Activated CD8-positive, alpha-beta memory T cell treated with anti-CD3 and anti-CD28 coated beads, Interleukin-2, amount 50 U/mL, for 48 hours (primary cell): Measurements from ENCODE around the gene RAP1GAP.

Experiments used
- DNase-seq: peaks from one replicate; pipeline ENCODE4 v3.0.0-alpha.2; 2020

RAP1GAP gene

GRCh38 chr1:21607549-21608529 lies 61.3 kb downstream of the RAP1GAP start:
- peak; percentile 78 for DNase-seq

GRCh38 chr1:21605964-21606705 lies 63.0 kb downstream of the RAP1GAP start:
- DNase-seq: no peak

DNA sequence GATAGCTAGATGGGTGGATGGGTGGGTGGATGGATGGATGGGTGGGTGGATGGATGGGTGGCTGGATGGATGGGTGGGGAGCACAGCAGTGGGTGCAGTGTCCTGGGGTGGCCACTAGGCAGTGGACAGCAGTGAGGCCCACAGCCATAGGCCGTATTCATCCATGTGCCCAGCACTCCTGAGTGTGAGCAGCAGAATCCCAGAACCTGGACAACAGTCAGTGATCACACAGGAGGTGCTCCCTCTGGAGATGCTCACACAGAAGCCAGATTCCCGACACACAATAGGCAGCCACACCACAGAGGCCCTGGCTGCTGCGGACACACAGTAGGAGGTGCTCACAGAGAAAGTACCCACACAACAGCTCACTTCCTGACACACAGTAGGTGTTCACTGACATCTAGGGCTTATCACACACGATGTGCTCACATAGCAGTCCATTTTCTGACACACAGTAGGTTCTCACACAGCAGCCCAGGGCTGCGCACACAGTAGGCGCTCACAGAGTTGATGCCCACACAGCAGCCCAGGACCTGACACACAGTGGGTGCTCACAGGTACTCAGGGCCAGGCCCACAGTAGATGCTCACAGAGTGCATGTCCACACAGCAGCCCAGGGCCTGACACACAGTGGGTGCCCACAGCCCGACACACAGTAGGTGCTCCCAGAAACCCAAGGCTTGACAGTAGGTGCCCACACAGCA lies 64.0 kb downstream of the RAP1GAP start:
- no peak for DNase-seq

DNA sequence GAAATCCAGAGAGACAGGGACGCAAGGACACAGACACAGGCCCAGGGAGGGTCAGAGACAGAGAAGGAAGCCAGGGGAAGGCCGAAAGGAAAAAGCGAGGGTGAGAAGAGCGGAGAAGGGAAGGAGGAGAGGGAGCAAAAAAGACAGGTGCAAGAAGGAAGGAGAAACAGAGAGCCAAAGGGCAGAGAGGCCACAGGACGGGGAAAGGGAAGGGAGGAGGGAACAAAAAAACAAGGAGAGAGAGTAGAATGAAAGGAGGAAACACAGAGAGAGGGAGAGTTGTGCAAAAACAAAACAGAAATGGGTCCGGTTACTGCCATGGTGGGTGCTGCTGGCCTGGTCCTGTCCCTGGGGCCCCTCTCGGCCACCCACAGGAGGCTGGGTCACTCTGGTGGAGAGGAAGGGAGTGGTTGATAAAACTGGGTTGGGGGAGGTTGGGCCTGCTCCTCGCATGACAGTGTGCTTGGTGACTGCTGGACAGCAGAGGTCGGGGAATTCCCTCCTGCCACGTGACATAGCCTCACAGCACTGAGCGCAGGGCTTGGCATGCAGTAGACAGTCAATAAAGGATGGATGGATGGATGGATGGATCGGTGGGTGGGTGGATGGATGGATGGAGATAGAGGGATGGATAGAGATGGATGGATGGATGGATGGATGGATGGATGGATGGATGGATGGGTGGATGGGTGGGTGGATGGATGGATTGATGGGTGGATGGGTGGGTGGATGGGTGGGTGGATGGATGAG lies 64.8 kb downstream of the RAP1GAP start:
- DNase-seq: no peak

GRCh38 chr1:21603177-21604138 lies 65.7 kb downstream of the RAP1GAP start:
- no peak for DNase-seq

- no peak for DNase-seq
Measured at GRCh38 chr1:21601278-21602048, 67.7 kb downstream of the RAP1GAP start.

GRCh38 chr1:21599402-21599801 lies 69.8 kb downstream of the RAP1GAP start:
- no peak for DNase-seq

DNA sequence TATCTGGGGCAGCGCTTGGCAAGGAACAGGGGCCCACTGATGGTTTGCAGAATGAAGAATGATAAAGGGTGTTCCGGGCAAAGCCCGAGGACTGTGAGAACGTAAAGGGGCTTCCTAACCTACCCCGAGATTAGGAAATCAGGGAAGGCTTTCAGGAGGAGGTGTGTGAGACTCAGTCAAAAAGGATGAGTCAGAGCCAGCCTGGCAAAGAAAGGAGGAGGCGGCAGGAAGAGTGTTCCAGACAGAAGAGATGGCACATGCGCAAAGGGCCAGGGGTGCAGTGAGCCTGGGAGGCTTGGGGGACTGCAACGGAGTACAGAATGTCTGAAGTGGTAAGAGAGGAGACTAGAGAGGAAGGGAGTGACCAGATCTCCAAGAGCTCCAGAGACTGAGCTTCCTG lies 70.3 kb downstream of the RAP1GAP start:
- no peak for DNase-seq

DNA sequence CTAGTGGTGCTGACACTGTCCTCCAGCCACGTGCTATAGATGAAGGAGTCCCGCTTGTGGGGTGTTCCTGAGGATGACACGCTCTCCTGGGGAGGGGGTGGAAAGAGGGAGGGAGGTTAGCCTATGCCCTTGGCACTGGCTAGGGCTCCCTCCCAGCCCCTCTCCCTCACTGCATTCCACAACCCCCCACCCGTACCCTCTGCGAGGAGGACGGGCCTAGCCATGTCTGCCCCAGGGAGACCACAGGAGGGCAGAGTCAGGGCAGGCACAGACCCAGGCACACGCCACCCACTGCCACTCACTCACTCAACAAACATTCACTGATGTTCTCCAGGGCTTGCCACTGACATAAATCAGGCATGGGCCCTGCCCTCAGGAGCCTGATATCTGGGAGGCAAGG lies 70.7 kb downstream of the RAP1GAP start:
- DNase-seq: no peak

DNA sequence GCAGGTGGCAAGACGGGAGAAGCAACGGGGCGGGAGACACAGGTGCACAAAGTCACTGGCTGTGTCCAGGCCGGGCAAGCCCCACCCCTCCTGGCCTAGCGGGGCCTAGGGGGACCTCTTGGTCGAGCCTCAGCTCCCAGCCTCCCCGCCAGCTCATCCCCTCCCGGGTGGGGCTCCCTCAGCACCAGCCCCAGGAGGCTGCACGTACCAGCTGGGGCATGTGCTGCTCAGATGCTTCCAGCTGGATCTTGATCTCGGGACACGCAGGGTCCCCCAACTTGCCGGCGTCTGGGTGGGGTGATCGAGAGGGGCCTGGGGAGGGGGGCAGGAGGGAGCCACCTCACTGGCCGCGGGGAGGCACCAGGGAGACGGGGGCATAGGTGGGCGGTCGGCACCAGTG lies 71.4 kb downstream of the RAP1GAP start:
- no peak for DNase-seq

GRCh38 chr1:21596628-21597027 lies 72.5 kb downstream of the RAP1GAP start:
- DNase-seq: no peak

GRCh38 chr1:21596174-21596573 lies 73.0 kb downstream of the RAP1GAP start:
- no peak for DNase-seq

DNA sequence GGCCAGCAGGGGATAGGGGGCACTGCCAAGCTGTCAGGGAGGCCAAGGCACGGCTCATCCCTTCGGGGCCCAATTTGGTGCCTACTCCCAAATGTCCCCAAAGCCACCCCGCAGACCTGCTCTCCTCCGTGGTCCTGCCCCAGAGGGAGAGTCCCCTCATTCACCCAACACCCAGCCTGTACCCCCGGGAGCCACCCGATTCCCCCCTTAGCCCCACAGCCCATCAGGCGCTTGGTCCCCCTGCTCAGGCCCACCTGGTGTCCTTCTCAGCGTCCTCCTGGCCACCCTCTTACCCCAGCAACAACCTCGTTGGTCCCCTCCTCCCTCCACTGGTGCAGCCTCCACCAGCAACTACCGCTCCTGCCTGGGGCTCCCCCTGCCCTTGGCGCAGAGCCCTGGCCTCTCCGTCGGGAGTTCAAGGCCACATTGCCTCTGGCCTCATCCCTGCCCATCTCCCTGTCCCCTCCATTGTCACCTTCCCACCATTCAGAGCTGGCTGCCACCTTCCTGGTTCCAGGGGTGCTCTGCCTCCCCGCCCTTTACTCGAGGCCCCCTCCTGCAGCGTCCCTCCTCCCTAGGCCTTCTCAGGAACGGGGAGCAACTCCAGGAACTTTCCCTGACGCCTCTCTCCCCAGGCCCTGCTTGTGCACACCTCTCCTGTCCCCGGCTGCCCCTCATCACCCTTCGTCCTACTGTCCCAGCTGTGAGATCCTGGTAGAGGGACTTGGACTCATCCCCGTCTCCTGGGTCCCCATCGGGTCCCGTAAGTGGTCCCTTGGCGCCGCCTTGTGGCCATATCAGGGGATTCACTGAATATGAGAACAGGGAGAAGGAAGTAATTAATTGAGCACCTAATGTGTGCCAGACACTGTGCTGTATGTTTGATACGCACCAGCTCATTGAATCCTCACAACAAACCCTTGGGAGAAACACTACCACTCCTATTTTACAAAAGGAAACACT lies 73.9 kb downstream of the RAP1GAP start:
- peak; percentile 89 for DNase-seq

- no peak for DNase-seq
Measured at GRCh38 chr1:21594501-21594900, 74.7 kb downstream of the RAP1GAP start.

- DNase-seq: no peak
Measured at GRCh38 chr1:21593231-21593630, 75.9 kb downstream of the RAP1GAP start.

DNA sequence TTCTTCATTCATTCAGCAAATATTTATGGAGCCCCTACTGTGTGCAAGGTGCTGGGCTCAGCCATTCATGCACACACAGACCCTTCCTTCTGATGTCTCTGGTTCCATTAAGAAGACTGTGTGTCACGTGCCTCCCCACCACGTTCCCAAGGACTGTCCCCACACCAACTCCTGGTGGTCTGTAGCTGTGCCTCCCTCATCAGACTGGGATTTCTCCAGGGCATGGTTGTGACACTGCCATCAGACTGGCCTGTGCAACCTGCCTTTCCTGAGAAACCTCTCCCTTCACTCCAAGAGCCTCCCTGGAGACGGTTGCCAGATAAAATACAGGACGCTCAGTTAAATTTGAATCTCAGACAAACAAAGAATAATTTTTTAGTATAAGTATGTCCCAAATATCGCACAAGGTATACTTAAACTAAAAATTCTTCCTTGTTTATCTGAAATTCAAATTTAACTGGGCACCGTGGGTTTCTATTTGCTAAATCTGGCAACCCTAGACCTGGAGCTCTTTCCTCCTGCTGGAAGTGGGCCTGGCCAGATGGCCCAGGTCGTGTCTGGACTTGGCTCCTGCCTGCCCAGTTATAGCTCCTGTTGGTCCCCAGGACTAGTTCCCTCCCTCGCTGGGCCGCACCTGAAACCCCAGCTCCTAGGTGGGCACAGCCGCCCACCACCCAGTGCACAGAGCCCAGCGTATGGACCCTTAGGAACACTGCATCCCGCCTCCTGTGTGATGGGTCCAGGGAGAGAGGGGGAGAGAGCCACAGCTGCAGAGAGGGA lies 76.9 kb downstream of the RAP1GAP start:
- no peak for DNase-seq

DNA sequence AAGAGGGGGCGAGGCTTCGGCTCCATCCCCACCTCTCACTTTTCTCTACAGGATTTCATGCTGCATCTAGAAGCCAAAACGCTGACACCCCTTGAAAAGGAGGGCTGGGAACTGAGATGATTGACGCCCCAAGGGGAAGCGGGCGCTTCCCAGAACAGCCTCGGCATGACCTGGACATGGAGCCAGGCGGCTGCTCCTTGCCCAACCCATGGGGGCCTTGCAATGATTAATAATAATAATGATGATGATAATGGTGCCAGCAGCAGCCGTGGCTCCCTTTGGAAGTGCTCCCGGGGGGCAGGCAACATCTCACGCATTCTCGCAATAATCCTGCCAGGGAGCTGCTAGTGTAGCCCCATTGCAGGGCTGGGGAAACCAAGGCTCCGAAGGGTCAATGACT lies 78.2 kb downstream of the RAP1GAP start:
- DNase-seq: no peak

DNA sequence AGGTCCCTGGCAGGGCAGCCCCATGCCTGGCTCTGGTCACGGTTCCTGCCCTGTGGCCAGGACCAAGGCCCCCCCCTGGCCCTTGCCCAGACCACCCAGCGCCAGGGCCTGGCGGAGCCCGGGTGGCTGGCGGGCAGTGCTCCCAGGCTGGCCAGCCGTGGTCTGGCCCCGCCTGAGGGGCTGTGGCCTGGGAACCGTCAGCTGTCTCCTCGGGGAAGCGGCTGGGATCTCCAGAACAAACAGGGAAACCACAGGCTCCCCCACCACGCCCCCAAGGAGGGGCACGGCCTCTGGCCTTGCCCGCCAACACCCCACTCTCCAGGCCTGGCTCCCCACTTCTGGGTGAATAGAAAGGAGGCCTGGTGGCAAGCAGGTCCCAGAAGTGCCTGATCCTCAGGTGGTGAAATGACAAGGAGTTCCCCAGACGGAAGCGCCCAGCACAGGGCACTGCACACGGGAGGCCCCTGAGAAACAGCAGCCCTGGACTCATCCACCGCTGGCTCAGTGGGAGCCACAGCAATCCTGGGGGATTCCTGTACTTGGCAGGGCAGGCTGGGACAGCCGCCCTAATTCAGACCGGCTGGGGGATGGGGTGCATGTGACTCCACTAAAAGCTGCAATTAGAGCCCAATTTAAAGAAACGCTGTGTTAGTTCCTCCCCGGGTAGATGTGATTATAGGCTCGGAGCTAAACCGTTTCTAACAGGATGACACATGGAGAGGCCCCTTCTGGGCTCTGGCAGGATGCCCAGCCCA lies 78.9 kb downstream of the RAP1GAP start:
- no peak for DNase-seq
